B cell (primary cell): Measurements from ENCODE around the gene WDFY2.

Source experiments
- CTCF ChIP-seq: fragments of 200-600 bp; IDR thresholded peaks from one replicate; pipeline ENCODE4 v1.8.0; 2022; ENCODE audit warnings: antibody characterized with exemption, mild to moderate bottlenecking
- EZH2 ChIP-seq: IDR thresholded peaks from 2 replicates; pipeline ENCODE4 v1.6.1; 2012; ENCODE audit warnings: borderline replicate concordance, low read depth, mild to moderate bottlenecking, moderate library complexity, low read length; ENCODE audit not compliant: insufficient read depth, poor library complexity, severe bottlenecking

DNA sequence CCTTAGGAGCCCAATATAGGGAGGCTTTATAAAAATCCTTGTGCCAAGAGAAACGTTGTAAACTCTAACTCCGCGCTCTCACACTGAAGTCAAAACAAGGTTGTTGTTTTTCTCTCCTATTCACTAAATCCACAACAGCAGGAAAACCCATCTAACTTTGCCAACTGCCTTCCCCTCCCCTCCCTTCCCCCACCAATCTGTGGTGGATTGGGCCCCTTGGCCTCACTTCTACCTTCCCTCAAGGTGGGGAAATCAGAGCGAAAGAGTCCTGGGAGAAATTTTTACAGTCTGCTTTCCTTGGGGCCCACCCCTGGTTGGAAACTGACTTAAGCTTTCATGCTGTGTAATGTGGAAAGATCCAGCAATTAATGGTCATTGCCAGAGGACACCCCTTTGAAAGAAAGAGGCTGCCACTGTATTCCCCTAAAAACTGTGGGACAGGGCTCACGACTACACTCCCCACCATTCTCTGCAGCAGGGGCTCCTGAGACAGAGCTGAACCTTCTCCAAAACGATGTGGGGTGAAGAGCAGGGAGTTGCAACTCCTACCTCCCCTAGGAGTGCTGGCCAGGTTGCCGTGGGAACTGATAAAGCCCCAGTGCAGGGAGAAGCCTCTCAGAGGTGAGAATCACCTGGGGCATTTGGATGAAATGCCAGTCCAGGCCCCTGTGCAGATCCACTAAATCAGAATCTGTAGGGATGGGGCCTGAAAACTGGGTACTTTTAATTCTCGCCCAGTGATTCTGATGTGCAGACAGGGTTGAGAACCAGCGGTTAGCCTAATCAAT is 218.6 kb downstream of the WDFY2 start:
- TF ChIP-seq CTCF (no peak), EZH2 (no peak)
